ENCODE data around the gene TGM6. TPM values are rescaled to one million over a fixed set of nuclear protein-coding genes. Genes with fewer than 3 reads are reported as not detected.

TGM6 gene
- total RNA-seq, 1 experiment from 2014 or later, result not detected

DNA sequence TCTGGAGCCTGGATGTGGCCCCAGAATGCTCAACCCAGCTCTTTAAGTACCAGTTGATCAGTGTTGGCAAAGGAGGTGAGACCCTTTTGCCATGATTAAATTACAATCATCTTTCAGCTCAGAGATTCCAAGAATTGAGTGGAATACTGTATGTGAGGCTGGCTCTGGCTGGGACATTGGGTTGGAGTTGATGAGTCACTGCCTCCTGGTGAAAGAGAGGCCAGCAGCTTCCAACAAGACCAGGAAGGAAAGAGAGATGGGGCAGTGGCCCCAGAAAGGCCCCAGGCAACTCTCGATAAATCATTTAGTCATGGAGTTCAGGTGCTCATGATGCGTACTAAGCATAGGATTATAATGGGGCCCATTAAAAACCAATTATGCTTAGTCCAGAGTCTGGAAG is 2.1 kb downstream of the TGM6 start:
- DNase-seq, result no peak
- intact Hi-C loops (cut with micrococcal nuclease; ENCODE audit: unreplicated experiment), result no loop called here
- H3K27me3 Mint-ChIP-seq (ENCODE audit: unreplicated experiment), result peaks cover 31% of the 10 kb centered on the region
- CTCF ChIA-PET, result interaction anchor here (0.6 kb wide), 1 partner anchor 75 kb away, joined by 3 read pairs; no protein-coding TSS in a partner anchor
- H3K4me3 Mint-ChIP-seq (ENCODE audit: low read depth, unreplicated experiment), result no peak overlapping the region
- H3K36me3 Mint-ChIP-seq (ENCODE audit: insufficient read depth, unreplicated experiment), result no peaks in the 10 kb centered on the region
- peaks cover 2% of the 10 kb centered on the region for H3K9me3 Mint-ChIP-seq (ENCODE audit: low read depth, unreplicated experiment)
- no peaks in the 10 kb centered on the region for H3K4me1 Mint-ChIP-seq (ENCODE audit: low read depth, unreplicated experiment)
- no TSS peak for BruUV-seq (replicated peaks)
- TF ChIP-seq, protein P1, sequence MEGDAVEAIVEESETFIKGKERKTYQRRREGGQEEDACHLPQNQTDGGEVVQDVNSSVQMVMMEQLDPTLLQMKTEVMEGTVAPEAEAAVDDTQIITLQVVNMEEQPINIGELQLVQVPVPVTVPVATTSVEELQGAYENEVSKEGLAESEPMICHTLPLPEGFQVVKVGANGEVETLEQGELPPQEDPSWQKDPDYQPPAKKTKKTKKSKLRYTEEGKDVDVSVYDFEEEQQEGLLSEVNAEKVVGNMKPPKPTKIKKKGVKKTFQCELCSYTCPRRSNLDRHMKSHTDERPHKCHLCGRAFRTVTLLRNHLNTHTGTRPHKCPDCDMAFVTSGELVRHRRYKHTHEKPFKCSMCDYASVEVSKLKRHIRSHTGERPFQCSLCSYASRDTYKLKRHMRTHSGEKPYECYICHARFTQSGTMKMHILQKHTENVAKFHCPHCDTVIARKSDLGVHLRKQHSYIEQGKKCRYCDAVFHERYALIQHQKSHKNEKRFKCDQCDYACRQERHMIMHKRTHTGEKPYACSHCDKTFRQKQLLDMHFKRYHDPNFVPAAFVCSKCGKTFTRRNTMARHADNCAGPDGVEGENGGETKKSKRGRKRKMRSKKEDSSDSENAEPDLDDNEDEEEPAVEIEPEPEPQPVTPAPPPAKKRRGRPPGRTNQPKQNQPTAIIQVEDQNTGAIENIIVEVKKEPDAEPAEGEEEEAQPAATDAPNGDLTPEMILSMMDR (IDR thresholded peaks at IDR 0.05; ENCODE audit: unreplicated experiment), result no peak
- no peak overlapping the region for H3K27ac Mint-ChIP-seq (ENCODE audit: unreplicated experiment)

GRCh38 chr20:2385026-2385425 is 4.3 kb downstream of the TGM6 start:
- H3K27ac Mint-ChIP-seq (ENCODE audit: unreplicated experiment), result no peak overlapping the region
- intact Hi-C loops (cut with micrococcal nuclease; ENCODE audit: unreplicated experiment), result no loop called here

DNA sequence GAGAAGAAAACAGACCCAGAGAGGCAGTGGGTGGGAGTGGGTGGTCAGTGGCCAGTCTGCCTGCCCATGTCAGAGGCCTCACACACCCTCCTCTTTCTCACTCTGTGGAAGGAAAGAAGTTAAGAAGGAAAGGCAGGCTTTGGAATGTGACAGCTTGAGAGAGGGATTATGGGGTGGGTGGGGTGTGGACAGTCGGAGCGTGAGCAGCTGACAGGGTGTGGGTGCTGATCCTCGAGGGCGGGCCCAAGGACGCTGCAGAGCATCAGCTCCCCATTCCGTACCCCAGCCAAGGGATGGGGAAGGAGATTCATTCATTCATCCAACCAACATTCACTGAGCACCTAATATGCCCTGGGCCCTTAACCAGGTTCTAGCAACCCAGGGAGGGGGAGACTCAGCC is 4.8 kb downstream of the TGM6 start:
- no TSS peak for BruUV-seq (replicated peaks)
- peaks cover 2% of the 10 kb centered on the region for H3K9me3 Mint-ChIP-seq (ENCODE audit: low read depth, unreplicated experiment)
- no peak for DNase-seq
- peaks cover 44% of the 10 kb centered on the region for H3K27me3 Mint-ChIP-seq (ENCODE audit: unreplicated experiment)
- H3K36me3 Mint-ChIP-seq (ENCODE audit: insufficient read depth, unreplicated experiment), result no peaks in the 10 kb centered on the region
- no peaks in the 10 kb centered on the region for H3K4me1 Mint-ChIP-seq (ENCODE audit: low read depth, unreplicated experiment)
- TF ChIP-seq, protein P1 (IDR thresholded peaks at IDR 0.05; ENCODE audit: unreplicated experiment), result no peak
- intact Hi-C loops (cut with micrococcal nuclease; ENCODE audit: unreplicated experiment), result no loop called here
- H3K4me3 Mint-ChIP-seq (ENCODE audit: low read depth, unreplicated experiment), result no peak overlapping the region
- CTCF ChIA-PET, result no interaction called here
- no peak overlapping the region for H3K27ac Mint-ChIP-seq (ENCODE audit: unreplicated experiment)

More at GRCh38 chr20:2385026-2385425, 4.3 kb downstream of the TGM6 start:
- DNase-seq, result no peak
- Mint-ChIP-seq H3K4me3 (ENCODE audit: low read depth, unreplicated experiment) (no peak overlapping the region), H3K4me1 (ENCODE audit: low read depth, unreplicated experiment) (no peaks in the 10 kb centered on the region), H3K27me3 (ENCODE audit: unreplicated experiment) (peaks cover 39% of the 10 kb centered on the region), H3K9me3 (ENCODE audit: low read depth, unreplicated experiment) (peaks cover 2% of the 10 kb centered on the region), H3K36me3 (ENCODE audit: insufficient read depth, unreplicated experiment) (no peaks in the 10 kb centered on the region)
- CTCF ChIA-PET, result interaction anchor here (0.6 kb wide), 1 partner anchor 1296 kb away, joined by 5 read pairs; no protein-coding TSS in a partner anchor
- no TSS peak for BruUV-seq (replicated peaks)
- TF ChIP-seq, protein P1 (IDR thresholded peaks at IDR 0.05; ENCODE audit: unreplicated experiment), result no peak

DNA sequence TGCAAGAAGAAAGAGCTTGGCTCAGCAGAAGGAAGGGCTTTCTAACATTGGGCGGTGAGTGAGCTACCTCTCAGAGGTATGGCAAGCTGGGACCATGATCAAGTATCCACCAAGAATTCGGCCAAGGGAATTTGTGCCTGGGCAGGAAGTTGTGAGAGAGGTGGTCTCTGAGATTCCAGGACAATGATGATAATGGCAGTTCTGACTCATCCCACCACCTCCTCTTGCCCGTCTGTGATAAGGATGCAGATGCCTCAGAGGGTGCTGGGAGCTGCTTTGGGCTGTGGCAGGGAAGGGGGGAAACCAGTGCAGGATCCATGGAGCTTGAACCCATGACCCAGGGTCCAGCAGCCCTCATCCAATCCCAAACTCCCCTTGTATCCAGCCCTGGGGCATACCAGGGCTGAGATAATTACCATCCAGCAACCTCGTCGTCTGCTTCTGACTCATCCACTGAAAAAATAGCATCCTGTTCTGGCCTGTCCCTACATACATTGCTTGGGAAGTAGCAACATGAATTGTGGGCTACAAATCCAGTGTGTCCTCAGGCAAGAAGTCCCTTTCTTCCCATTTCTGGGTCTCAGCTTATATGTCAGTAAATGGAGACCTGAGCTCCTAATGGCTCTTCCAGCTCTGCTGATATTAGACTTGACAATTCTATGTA is 5.9 kb downstream of the TGM6 start:
- DNase-seq, result no peak
- CTCF ChIA-PET, result interaction anchor here (0.7 to 1.8 kb wide), 3 partner anchors 69 to 287 kb away, joined by 3 to 8 read pairs (median 4); no protein-coding TSS in a partner anchor
- TF ChIP-seq, protein P1 (IDR thresholded peaks at IDR 0.05; ENCODE audit: unreplicated experiment), result no peak
- Mint-ChIP-seq H3K36me3 (ENCODE audit: insufficient read depth, unreplicated experiment) (no peaks in the 10 kb centered on the region), H3K4me3 (ENCODE audit: low read depth, unreplicated experiment) (no peak overlapping the region), H3K4me1 (ENCODE audit: low read depth, unreplicated experiment) (no peaks in the 10 kb centered on the region), H3K27ac (ENCODE audit: unreplicated experiment) (no peak overlapping the region), H3K9me3 (ENCODE audit: low read depth, unreplicated experiment) (peaks cover 2% of the 10 kb centered on the region), H3K27me3 (ENCODE audit: unreplicated experiment) (peaks cover 56% of the 10 kb centered on the region)
- BruUV-seq (replicated peaks), result no TSS peak
- intact Hi-C loops (cut with micrococcal nuclease; ENCODE audit: unreplicated experiment), result no loop called here

All from Calu3 (cell line).